LNCAP (cell line): ENCODE measurements around the gene NIP7.

Experiments used
- TF ChIP-seq, protein P1 (sequence below): fragments of 450-650 bp; IDR thresholded peaks from 2 replicates; pipeline ENCODE4 v1.5.1; 2017; ENCODE audit warnings: mild to moderate bottlenecking

The NIP7 gene

DNA sequence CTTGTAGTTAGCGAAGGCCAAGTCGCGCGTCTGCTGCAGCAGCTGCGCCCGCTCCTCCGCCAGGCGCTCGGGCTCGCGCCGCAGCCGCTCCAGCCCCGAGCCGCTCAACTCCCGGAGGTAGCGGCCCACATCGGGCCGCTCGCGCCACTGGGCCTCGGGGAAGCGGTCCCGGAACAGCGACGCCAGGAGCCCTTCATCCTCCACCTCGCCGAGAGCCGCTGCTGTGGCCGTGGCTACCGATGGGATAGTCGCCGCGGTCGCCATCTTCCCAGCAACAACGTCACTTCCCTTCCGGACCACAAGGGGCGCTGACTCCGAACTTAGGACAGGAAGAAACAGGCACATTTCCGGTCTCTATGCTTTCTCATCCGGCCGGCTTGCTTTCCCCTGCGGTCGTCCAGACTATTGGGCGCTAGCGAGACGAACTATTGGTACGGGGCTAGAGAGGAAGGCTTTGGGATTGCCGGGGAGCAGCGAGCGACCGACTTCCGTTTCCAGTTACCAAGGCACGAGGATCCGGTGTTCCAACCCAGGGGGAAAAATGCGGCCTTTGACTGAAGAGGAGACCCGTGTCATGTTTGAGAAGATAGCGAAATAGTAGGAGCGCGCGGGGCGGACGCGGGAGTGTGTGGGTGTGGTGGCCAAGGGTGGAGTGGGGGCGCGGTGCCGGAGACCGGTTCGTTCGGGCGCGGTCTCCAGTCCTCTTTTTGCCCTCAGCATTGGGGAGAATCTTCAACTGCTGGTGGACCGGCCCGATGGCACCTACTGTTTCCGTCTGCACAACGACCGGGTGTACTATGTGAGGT lies at the start of gene NIP7, which contains the start of gene COG8:
TSS of gene NIP7 (plus strand) at position 484 of the 806 bp plus-strand sequence. CDS start at position 542, 58 bp downstream.
TSS of gene COG8 (minus strand) at position 276 of the 806 bp plus-strand sequence. CDS start at position 264, 12 bp downstream.
- TF ChIP-seq, protein P1, sequence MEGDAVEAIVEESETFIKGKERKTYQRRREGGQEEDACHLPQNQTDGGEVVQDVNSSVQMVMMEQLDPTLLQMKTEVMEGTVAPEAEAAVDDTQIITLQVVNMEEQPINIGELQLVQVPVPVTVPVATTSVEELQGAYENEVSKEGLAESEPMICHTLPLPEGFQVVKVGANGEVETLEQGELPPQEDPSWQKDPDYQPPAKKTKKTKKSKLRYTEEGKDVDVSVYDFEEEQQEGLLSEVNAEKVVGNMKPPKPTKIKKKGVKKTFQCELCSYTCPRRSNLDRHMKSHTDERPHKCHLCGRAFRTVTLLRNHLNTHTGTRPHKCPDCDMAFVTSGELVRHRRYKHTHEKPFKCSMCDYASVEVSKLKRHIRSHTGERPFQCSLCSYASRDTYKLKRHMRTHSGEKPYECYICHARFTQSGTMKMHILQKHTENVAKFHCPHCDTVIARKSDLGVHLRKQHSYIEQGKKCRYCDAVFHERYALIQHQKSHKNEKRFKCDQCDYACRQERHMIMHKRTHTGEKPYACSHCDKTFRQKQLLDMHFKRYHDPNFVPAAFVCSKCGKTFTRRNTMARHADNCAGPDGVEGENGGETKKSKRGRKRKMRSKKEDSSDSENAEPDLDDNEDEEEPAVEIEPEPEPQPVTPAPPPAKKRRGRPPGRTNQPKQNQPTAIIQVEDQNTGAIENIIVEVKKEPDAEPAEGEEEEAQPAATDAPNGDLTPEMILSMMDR: peak; percentile 73

DNA sequence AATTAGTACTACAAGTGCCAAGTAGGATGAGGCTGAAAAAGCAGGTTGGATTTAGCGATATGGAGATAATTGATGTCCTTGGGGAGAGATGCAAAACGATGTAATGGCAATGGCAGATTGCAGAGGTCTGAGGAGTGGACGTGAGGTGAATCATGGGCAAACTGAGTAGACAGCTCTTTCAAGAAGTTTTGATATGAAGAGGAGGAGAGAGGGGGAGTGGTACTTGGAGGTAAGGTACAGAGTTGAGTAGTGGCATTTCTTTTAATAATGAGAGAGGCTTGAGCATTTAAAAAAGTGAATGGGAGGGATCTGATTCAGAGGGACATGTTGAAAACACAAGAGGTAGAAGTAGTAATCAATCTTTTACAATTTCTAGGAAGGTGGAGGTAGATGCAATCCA lies 46.2 kb upstream of the NIP7 start:
- TF ChIP-seq, protein P1: no peak

DNA sequence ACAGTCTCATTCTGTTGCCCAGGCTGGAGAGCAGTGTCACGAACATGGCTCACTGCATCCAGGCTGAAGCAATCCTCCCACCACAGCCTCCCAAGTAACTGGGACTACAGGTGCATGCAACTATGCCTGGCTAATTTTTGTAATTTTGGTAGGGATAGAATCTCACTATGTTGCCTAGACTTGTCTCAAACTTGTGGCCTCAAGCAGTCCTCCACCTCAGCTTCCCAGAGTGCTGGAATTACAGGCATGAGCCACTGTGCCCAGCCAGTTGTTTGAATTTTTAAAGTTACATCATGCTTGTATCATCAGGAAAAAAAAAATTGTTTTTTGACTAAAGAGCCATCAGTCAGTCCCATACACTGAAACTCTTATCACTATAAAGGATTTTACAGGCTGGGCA lies 45.5 kb upstream of the NIP7 start:
- TF ChIP-seq, protein P1: no peak

DNA sequence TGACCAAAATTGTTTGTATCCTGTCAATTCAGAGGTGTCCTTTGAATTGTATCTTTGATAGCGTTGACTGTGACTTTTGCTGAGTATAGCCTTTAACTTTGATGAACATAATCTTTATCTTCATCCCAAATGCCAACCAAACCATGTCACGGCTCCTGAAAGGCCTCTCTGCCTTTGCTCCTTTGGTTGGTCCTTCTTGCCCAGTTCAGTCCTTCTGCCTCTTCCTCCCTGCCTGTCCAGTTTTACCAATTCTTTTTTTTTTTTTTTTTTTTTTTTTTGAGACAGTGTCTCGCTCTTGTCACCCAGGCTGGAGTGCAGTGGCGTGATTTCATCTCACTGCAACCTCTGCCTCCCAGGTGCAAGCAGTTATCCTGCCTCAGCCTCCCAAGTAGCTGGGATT lies 41.3 kb upstream of the NIP7 start:
- TF ChIP-seq, protein P1: no peak

GRCh38 chr16:69301187-69301586 lies 38.4 kb upstream of the NIP7 start:
- TF ChIP-seq, protein P1: no peak

DNA sequence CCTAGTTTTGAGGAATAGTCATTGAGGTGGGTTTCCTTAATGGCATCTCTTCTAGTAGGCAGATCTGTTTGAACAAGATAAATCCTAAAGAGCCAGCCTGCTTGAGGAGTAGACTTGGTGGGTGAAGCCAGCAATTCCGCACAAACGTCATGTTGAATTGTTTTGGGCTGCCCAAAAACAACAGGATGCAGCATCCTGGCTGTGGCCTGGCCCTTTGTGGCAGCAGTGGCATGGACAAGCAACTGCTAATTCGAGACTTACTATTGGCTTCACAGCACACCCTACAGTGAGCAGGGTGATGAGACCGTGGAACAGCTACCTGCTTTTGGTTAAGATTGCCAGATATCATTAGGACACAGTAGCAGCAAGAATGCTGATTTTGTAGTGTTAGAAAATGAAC lies 37.7 kb upstream of the NIP7 start:
- TF ChIP-seq, protein P1: no peak

- TF ChIP-seq, protein P1: no peak
These were observed 37.3 kb upstream of the NIP7 start for GRCh38 chr16:69302301-69302700.
